ENCODE data around the gene NCAPD3.

The NCAPD3 gene

DNA sequence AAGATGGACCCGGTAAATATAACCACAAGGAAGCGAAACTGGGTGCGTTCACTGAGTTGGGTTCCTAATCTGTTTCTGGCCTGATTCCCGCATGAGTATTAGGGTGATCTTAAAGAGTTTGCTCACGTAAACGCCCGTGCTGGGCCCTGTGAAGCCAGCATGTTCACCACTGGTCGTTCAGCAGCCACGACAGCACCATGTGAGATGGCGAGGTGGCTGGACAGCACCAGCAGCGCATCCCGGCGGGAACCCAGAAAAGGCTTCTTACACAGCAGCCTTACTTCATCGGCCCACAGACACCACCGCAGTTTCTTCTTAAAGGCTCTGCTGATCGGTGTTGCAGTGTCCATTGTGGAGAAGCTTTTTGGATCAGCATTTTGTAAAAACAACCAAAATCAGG, 74.4 kb downstream of the NCAPD3 start:
- H3K4me3 ChIP-seq (ENCODE audit: low read length) = no peak overlapping the region
- H3K79me2 ChIP-seq (ENCODE audit: control insufficient read depth, low read length) = no peaks in the 10 kb centered on the region
- no peaks in the 10 kb centered on the region for H3F3A ChIP-seq (ENCODE audit: control insufficient read depth, insufficient read depth)
- no peaks in the 10 kb centered on the region for H3K4me1 ChIP-seq (ENCODE audit: control insufficient read depth, low read length)
- no peaks in the 10 kb centered on the region for H3K9me2 ChIP-seq (replicated peaks; ENCODE audit: control insufficient read depth, low read length)
- no peaks in the 10 kb centered on the region for H3K27me3 ChIP-seq (ENCODE audit: control insufficient read depth, low read length)
- H3K9me3 ChIP-seq (ENCODE audit: control insufficient read depth, insufficient read depth, low read length) = no peaks in the 10 kb centered on the region
- H3K36me3 ChIP-seq (ENCODE audit: control insufficient read depth, low read length) = peaks cover 29% of the 10 kb centered on the region
- no peak overlapping the region for H3K27ac ChIP-seq (ENCODE audit: low read depth, low read length)
- H4K20me1 ChIP-seq (ENCODE audit: control insufficient read depth, insufficient read depth, low read depth, low read length) = no peaks in the 10 kb centered on the region; the same call in 1 of the 2 replicates
- no peak for TF ChIP-seq EZH2phosphoT487 (IDR thresholded peaks at IDR 0.05; ENCODE audit: borderline replicate concordance, low read length)
- H3K4me2 ChIP-seq (ENCODE audit: low read length) = no peak overlapping the region

DNA sequence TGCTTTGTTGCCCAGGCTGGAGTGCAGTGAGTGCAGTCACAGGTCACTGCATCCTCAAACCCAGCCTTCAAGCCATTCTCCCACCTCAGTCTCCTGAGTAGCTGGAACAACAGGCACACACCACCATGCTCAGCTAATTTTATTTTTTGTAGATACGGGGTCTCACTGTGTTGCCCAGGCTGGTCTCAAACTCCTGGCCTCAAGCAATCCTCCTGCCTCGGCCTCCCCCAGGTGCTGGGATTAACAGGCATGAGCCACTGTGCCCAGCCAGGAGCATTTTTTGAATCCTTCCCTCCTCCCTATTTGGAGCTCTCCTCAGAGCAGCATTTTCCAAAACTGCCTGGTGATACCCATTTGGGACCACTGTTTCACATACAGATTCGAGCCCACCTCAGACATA, 77.2 kb downstream of the NCAPD3 start:
- H3K36me3 ChIP-seq (ENCODE audit: control insufficient read depth, low read length) = peaks cover 11% of the 10 kb centered on the region
- no peak overlapping the region for H3K27ac ChIP-seq (ENCODE audit: low read depth, low read length)
- no peaks in the 10 kb centered on the region for H3K4me1 ChIP-seq (ENCODE audit: control insufficient read depth, low read length)
- H3K9me2 ChIP-seq (replicated peaks; ENCODE audit: control insufficient read depth, low read length) = no peaks in the 10 kb centered on the region
- no peaks in the 10 kb centered on the region for H4K20me1 ChIP-seq (ENCODE audit: control insufficient read depth, insufficient read depth, low read depth, low read length)
- TF ChIP-seq EZH2phosphoT487 (IDR thresholded peaks at IDR 0.05; ENCODE audit: borderline replicate concordance, low read length) = no peak
- TF ChIP-seq, protein P1, sequence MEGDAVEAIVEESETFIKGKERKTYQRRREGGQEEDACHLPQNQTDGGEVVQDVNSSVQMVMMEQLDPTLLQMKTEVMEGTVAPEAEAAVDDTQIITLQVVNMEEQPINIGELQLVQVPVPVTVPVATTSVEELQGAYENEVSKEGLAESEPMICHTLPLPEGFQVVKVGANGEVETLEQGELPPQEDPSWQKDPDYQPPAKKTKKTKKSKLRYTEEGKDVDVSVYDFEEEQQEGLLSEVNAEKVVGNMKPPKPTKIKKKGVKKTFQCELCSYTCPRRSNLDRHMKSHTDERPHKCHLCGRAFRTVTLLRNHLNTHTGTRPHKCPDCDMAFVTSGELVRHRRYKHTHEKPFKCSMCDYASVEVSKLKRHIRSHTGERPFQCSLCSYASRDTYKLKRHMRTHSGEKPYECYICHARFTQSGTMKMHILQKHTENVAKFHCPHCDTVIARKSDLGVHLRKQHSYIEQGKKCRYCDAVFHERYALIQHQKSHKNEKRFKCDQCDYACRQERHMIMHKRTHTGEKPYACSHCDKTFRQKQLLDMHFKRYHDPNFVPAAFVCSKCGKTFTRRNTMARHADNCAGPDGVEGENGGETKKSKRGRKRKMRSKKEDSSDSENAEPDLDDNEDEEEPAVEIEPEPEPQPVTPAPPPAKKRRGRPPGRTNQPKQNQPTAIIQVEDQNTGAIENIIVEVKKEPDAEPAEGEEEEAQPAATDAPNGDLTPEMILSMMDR (IDR thresholded peaks at IDR 0.05; ENCODE audit: low read depth, low read length, poor library complexity, severe bottlenecking) = no peak
- no peak overlapping the region for H3K4me2 ChIP-seq (ENCODE audit: low read length)
- H3K9me3 ChIP-seq (ENCODE audit: control insufficient read depth, insufficient read depth, low read length) = no peaks in the 10 kb centered on the region
- H3K27me3 ChIP-seq (ENCODE audit: control insufficient read depth, low read length) = no peaks in the 10 kb centered on the region
- H3F3A ChIP-seq (ENCODE audit: control insufficient read depth, insufficient read depth) = no peaks in the 10 kb centered on the region
- H3K79me2 ChIP-seq (ENCODE audit: control insufficient read depth, low read length) = no peaks in the 10 kb centered on the region
- H3K4me3 ChIP-seq (ENCODE audit: low read length) = no peak overlapping the region

DNA sequence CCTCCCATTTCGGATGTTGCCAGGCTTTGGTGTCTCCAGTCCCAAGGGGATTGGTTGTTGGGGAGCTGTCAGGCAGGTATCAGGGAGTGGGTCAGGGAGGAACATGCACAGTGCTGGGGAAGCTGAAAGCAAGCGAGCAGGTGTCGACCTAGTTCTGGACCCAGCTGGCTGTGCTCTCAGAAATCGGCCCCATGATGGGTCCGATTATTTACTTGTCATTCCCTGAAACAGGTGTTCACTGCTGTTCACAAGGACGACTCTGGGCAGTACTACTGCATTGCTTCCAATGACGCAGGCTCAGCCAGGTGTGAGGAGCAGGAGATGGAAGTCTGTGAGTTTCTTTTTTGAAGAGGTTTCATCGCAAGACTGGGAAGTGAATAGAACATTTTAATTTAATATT, 78.1 kb downstream of the NCAPD3 start:
- H4K20me1 ChIP-seq (ENCODE audit: control insufficient read depth, insufficient read depth, low read depth, low read length) = no peaks in the 10 kb centered on the region
- H3K79me2 ChIP-seq (ENCODE audit: control insufficient read depth, low read length) = no peaks in the 10 kb centered on the region
- no peaks in the 10 kb centered on the region for H3K9me3 ChIP-seq (ENCODE audit: control insufficient read depth, insufficient read depth, low read length)
- H3K9me2 ChIP-seq (replicated peaks; ENCODE audit: control insufficient read depth, low read length) = no peaks in the 10 kb centered on the region
- no peak for TF ChIP-seq EZH2phosphoT487 (IDR thresholded peaks at IDR 0.05; ENCODE audit: borderline replicate concordance, low read length)
- TF ChIP-seq, protein P1 (IDR thresholded peaks at IDR 0.05; ENCODE audit: low read depth, low read length, poor library complexity, severe bottlenecking) = no peak
- H3K36me3 ChIP-seq (ENCODE audit: control insufficient read depth, low read length) = peaks cover 4% of the 10 kb centered on the region
- H3F3A ChIP-seq (ENCODE audit: control insufficient read depth, insufficient read depth) = no peaks in the 10 kb centered on the region
- H3K4me2 ChIP-seq (ENCODE audit: low read length) = no peak overlapping the region
- H3K4me1 ChIP-seq (ENCODE audit: control insufficient read depth, low read length) = no peaks in the 10 kb centered on the region
- no peak overlapping the region for H3K4me3 ChIP-seq (ENCODE audit: low read length)
- no peak overlapping the region for H3K27ac ChIP-seq (ENCODE audit: low read depth, low read length)
- H3K27me3 ChIP-seq (ENCODE audit: control insufficient read depth, low read length) = no peaks in the 10 kb centered on the region

DNA sequence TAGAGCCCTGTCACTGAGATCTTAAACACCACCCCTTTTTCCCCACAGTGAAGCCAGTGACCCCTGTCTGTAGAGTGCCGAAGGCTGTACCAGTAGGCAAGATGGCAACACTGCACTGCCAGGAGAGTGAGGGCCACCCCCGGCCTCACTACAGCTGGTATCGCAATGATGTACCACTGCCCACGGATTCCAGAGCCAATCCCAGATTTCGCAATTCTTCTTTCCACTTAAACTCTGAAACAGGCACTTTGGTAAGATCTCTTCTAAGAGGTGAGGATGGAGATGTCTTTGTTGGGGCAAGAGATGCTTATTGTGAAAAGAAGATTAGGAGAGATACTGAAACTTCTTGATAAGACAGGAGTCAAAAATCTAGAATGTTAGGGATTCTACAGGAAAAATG, 79.0 kb downstream of the NCAPD3 start:
- Histone ChIP-seq H3K79me2 (ENCODE audit: control insufficient read depth, low read length) (no peaks in the 10 kb centered on the region), H3F3A (ENCODE audit: control insufficient read depth, insufficient read depth) (no peaks in the 10 kb centered on the region), H3K36me3 (ENCODE audit: control insufficient read depth, low read length) (no peaks in the 10 kb centered on the region; the same call in 1 of the 2 replicates), H3K27me3 (ENCODE audit: control insufficient read depth, low read length) (no peaks in the 10 kb centered on the region), H3K4me1 (ENCODE audit: control insufficient read depth, low read length) (no peaks in the 10 kb centered on the region), H3K4me2 (ENCODE audit: low read length) (no peak overlapping the region), H3K9me2 (replicated peaks; ENCODE audit: control insufficient read depth, low read length) (no peaks in the 10 kb centered on the region), H4K20me1 (ENCODE audit: control insufficient read depth, insufficient read depth, low read depth, low read length) (no peaks in the 10 kb centered on the region), H3K4me3 (ENCODE audit: low read length) (no peak overlapping the region), H3K9me3 (ENCODE audit: control insufficient read depth, insufficient read depth, low read length) (no peaks in the 10 kb centered on the region), H3K27ac (ENCODE audit: low read depth, low read length) (no peak overlapping the region)
- no peak for TF ChIP-seq EZH2phosphoT487 (IDR thresholded peaks at IDR 0.05; ENCODE audit: borderline replicate concordance, low read length)
- TF ChIP-seq, protein P1 (IDR thresholded peaks at IDR 0.05; ENCODE audit: low read depth, low read length, poor library complexity, severe bottlenecking) = no peak

All from DOHH2 (cell line).